Measurements from ENCODE around the gene HIP1R. TPM values are rescaled to one million over a fixed set of nuclear protein-coding genes. Genes with fewer than 3 reads are reported as not detected.

The HIP1R gene
- total and polyA plus RNA-seq, 10 of the 15 experiments (the other 5 are each of a cell fraction or from before 2014, with no cell fraction given), result 0.18 to 27.7 (median 11.7) TPM

DNA sequence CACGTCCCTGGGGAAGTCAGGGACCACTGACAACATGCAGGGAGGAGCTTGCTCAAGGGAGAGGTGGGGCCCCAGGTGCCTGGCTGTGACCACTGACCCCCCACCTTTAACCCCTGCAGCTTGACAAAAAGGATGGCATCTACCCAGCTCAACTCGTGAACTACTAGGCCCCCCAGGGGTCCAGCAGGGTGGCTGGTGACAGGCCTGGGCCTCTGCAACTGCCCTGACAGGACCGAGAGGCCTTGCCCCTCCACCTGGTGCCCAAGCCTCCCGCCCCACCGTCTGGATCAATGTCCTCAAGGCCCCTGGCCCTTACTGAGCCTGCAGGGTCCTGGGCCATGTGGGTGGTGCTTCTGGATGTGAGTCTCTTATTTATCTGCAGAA is 26.3 kb downstream of the HIP1R start:
- H3K4me3 ChIP-seq, result no peak overlapping the region
- ChIA-PET CTCF (interaction anchor here (1.1 to 7.4 kb wide), 13 partner anchors 10 to 224 kb away, joined by 3 to 127 read pairs (median 10); no protein-coding TSS in a partner anchor), POLR2A (no interaction called here), RAD21 (ENCODE audit: unreplicated experiment) (interaction anchor here (1.0 to 6.9 kb wide), 10 partner anchors 10 to 377 kb away, joined by 3 to 72 read pairs (median 6); partner anchors contain the start of gene ABCB9), SMC1A (ENCODE audit: uncharacterized antibody, unreplicated experiment) (interaction anchor here (1.0 to 8.4 kb wide), 10 partner anchors 10 to 377 kb away, joined by 4 to 100 read pairs (median 6); no protein-coding TSS in a partner anchor)
- no TSS peak for BruUV-seq (replicated peaks)
- no peak overlapping the region for H3K4me2 ChIP-seq (ENCODE audit: control insufficient read depth, insufficient read depth)
- H3K9me3 ChIP-seq (replicated peaks; ENCODE audit: control insufficient read depth, insufficient read depth, low read length), result no peaks in the 10 kb centered on the region
- no peak overlapping the region for H3K9ac ChIP-seq (ENCODE audit: control insufficient read depth, insufficient read depth, low read length)
- FAIRE-seq (no peak), DNase-seq (ENCODE audit: low read depth, low spot score) (no peak), ATAC-seq (no peak)
- no peak overlapping the region for H2AFZ ChIP-seq (ENCODE audit: control insufficient read depth, low read depth, low read length)
- no peak for TF ChIP-seq RCOR1 (conservative IDR thresholded peaks at IDR 0.05; ENCODE audit: low read depth, low read length)
- no peak for TF ChIP-seq TCF3 (IDR thresholded peaks at IDR 0.05; ENCODE audit: borderline replicate concordance, insufficient read depth, low read depth, low read length)
- TF ChIP-seq, protein P1, sequence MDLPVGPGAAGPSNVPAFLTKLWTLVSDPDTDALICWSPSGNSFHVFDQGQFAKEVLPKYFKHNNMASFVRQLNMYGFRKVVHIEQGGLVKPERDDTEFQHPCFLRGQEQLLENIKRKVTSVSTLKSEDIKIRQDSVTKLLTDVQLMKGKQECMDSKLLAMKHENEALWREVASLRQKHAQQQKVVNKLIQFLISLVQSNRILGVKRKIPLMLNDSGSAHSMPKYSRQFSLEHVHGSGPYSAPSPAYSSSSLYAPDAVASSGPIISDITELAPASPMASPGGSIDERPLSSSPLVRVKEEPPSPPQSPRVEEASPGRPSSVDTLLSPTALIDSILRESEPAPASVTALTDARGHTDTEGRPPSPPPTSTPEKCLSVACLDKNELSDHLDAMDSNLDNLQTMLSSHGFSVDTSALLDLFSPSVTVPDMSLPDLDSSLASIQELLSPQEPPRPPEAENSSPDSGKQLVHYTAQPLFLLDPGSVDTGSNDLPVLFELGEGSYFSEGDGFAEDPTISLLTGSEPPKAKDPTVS (IDR thresholded peaks at IDR 0.05; ENCODE audit: low read depth, low read length), result no peak
- TF ChIP-seq CBFB (IDR thresholded peaks at IDR 0.05; ENCODE audit: low read depth), result no peak
- TF ChIP-seq SMC3 (IDR thresholded peaks at IDR 0.05; ENCODE audit: borderline replicate concordance, low read length), result no peak
- TF ChIP-seq, protein P2, sequence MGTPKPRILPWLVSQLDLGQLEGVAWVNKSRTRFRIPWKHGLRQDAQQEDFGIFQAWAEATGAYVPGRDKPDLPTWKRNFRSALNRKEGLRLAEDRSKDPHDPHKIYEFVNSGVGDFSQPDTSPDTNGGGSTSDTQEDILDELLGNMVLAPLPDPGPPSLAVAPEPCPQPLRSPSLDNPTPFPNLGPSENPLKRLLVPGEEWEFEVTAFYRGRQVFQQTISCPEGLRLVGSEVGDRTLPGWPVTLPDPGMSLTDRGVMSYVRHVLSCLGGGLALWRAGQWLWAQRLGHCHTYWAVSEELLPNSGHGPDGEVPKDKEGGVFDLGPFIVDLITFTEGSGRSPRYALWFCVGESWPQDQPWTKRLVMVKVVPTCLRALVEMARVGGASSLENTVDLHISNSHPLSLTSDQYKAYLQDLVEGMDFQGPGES (IDR thresholded peaks at IDR 0.05), result no peak
- no peak for TF ChIP-seq SRF (IDR thresholded peaks at IDR 0.05; ENCODE audit: low read depth in 2 of 2, low read length in 2 of 2)
- TF ChIP-seq EZH2 (IDR thresholded peaks at IDR 0.05; ENCODE audit: borderline replicate concordance, control insufficient read depth, low read depth, low read length), result no peak
- TF ChIP-seq YBX1 (IDR thresholded peaks at IDR 0.05), result no peak
- no peak for TF ChIP-seq ZZZ3 (IDR thresholded peaks at IDR 0.05; ENCODE audit: control insufficient read depth, insufficient read length, low read depth)
- no peak for TF ChIP-seq NFXL1 (IDR thresholded peaks at IDR 0.05; ENCODE audit: borderline replicate concordance)
- TF ChIP-seq NFYA (IDR thresholded peaks at IDR 0.05; ENCODE audit: borderline replicate concordance, low read depth, low read length), result no peak
- no peak for TF ChIP-seq ZBED1 (IDR thresholded peaks at IDR 0.05; ENCODE audit: borderline replicate concordance)
- intact Hi-C loops (cut with micrococcal nuclease; ENCODE audit: unreplicated experiment) (loop anchor here (2.0 kb wide), 1 partner anchor 69 kb away; no protein-coding TSS in a partner anchor), in situ Hi-C loops (cut with MboI) (loop anchor here (25.0 kb wide), 1 partner anchor 376 kb away; the partner anchor contains the start of genes MPHOSPH9 and MTRFR)
- H3K36me3 ChIP-seq (ENCODE audit: control insufficient read depth in 2 of 2, insufficient read depth in 2 of 2, low read length in 1 of 2), result peaks cover 2 to 15% of the 10 kb centered on the region in 2 experiments; a peak in 2 of 4 replicates
- no peaks in the 10 kb centered on the region for H3K79me2 ChIP-seq (ENCODE audit: control insufficient read depth, insufficient read depth, low read length)
- no peak overlapping the region for H3K27ac ChIP-seq (ENCODE audit: control insufficient read depth, insufficient read depth)
- H3K4me1 ChIP-seq (ENCODE audit: control insufficient read depth, insufficient read depth, low read length), result no peaks in the 10 kb centered on the region
- no peaks in the 10 kb centered on the region for H4K20me1 ChIP-seq (ENCODE audit: control insufficient read depth, insufficient read depth)
- no peaks in the 10 kb centered on the region for H3K27me3 ChIP-seq (replicated peaks in 1 of 2; ENCODE audit: control insufficient read depth in 2 of 2, insufficient read depth in 2 of 2, low read length in 1 of 2)
- WGBS (ENCODE audit: insufficient coverage, insufficient replicate concordance, low lambda C conversion rate, missing lambda C conversion rate), result 62% methylated on average over 5 of the region's 5 CpGs

Data from GM12878 (cell line).